ENCODE data around the gene CSAG2. TPM values are rescaled to one million over a fixed set of nuclear protein-coding genes. Genes with fewer than 3 reads are reported as not detected.

The CSAG2 gene, protein sequence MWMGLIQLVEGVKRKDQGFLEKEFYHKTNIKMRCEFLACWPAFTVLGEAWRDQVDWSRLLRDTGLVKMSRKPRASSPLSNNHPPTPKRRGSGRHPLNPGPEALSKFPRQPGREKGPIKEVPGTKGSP
- not detected in 2 replicates for total RNA-seq

DNA sequence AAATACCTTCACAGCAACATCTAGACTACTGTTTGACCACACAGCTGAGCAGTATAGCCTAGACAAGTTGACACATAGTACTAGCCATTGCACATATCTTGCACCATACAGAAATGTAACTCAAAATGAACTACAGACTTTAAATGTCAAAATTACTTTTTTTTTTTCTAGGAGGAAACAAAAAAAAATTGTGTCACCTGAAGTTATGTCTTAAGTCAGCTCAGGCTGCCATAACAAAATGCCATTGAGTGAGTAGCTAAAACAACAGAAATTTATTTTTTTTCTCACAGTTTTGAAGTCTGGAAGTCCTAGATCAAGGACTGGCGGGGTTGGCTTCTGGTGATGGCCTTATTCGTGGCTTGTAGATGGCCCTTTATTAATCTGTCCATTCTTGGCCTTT lies at the start of gene CSAG2:
Gene CSAG2 (minus strand): TSS at position 101 of the 400 bp plus-strand sequence. CDS start 161 bp downstream, outside the sequence.

DNA sequence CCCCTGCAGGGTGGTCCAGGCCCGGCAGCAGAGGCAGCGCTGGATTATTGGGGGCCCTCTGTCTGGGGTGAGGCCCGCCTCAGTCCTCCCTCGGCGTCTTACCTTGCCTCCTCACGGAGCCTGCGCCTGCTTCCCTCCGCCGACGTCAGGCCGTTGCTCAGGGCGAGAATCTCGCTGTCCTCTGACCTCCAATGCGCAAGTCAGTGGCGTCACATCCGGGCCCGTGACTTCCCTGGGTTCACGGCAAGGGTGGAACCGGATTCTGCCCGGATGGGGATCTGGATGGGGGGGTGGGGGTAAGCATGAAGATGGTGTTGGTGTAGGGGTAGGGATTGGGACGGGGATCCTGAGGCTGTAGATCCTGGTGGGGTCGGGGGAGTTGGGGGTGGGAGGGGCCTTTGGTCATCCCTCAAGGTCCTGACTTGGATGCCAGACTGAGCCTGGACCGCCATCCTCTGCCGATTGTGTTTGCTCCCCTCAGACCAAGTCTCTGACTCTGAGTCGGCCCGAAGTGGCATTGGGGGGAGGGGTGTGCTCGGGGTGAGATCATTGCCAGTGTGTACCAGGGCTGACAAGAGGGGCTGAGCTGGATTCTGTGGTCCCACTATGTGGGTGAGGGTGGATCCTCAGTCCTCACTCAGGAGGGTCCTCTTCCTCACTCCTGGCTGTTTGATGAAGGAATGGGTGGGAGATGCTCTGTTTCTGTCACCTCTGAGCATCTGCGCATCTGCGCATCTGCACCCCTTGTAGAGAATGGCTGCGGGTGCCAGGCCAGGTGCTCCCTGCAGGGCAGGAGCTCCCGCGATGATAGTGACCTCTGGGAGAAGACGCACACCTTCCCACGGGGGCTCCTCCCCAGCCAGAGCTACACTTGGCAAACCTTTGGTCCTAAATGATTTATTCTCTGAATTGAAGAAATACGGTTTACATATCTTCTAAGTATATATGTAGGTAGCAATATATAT lies 44.9 kb upstream of the CSAG2 start, which contains the start of gene MAGEA2:
Gene MAGEA2 (minus strand): TSS at position 157 of the 965 bp plus-strand sequence. CDS start 2,479 bp downstream, outside the sequence.

DNA sequence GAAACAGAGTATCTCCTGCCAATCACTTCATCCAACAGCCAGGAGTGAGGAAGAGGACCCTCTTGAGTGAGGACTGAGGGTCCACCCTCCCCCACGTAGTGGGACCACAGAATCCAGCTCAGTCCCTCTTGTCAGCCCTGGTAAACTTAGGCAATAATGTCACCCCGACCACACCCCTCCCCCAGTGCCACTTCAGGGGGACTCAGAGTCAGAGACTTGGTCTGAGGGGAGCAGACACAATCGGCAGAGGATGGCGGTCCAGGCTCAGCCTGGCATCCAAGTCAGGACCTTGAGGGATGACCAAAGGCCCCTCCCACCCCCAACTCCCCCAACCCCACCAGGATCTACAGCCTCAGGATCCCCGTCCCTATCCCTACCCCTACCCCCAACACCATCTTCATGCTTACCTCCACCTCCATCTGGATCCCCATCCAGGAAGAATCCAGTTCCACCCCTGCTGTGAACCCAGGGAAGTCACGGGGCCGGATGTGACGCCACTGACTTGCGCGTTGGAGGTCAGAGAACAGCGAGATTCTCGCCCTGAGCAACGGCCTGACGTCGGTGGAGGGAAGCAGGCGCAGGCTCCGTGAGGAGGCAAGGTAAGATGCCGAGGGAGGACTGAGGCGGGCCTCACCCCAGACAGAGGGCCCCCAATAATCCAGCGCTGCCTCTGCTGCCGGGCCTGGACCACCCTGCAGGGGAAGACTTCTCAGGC lies 24.3 kb upstream of the CSAG2 start, which contains the start of the genes CSAG1 and MAGEA12:
Gene CSAG1 (minus strand): TSS at position 461 of the 715 bp plus-strand sequence. CDS start 1,261 bp downstream, outside the sequence.
Gene MAGEA12 (plus strand): TSS at position 497 of the 715 bp plus-strand sequence. CDS start 2,405 bp downstream, outside the sequence.

DNA sequence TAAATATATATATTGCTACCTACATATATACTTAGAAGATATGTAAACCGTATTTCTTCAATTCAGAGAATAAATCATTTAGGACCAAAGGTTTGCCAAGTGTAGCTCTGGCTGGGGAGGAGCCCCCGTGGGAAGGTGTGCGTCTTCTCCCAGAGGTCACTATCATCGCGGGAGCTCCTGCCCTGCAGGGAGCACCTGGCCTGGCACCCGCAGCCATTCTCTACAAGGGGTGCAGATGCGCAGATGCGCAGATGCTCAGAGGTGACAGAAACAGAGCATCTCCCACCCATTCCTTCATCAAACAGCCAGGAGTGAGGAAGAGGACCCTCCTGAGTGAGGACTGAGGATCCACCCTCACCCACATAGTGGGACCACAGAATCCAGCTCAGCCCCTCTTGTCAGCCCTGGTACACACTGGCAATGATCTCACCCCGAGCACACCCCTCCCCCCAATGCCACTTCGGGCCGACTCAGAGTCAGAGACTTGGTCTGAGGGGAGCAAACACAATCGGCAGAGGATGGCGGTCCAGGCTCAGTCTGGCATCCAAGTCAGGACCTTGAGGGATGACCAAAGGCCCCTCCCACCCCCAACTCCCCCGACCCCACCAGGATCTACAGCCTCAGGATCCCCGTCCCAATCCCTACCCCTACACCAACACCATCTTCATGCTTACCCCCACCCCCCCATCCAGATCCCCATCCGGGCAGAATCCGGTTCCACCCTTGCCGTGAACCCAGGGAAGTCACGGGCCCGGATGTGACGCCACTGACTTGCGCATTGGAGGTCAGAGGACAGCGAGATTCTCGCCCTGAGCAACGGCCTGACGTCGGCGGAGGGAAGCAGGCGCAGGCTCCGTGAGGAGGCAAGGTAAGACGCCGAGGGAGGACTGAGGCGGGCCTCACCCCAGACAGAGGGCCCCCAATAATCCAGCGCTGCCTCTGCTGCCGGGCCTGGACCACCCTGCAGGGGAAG lies 5.0 kb upstream of the CSAG2 start, which contains the start of gene MAGEA2B:
Gene MAGEA2B (plus strand): TSS at position 814 of the 973 bp plus-strand sequence. CDS start 2,479 bp downstream, outside the sequence.

DNA sequence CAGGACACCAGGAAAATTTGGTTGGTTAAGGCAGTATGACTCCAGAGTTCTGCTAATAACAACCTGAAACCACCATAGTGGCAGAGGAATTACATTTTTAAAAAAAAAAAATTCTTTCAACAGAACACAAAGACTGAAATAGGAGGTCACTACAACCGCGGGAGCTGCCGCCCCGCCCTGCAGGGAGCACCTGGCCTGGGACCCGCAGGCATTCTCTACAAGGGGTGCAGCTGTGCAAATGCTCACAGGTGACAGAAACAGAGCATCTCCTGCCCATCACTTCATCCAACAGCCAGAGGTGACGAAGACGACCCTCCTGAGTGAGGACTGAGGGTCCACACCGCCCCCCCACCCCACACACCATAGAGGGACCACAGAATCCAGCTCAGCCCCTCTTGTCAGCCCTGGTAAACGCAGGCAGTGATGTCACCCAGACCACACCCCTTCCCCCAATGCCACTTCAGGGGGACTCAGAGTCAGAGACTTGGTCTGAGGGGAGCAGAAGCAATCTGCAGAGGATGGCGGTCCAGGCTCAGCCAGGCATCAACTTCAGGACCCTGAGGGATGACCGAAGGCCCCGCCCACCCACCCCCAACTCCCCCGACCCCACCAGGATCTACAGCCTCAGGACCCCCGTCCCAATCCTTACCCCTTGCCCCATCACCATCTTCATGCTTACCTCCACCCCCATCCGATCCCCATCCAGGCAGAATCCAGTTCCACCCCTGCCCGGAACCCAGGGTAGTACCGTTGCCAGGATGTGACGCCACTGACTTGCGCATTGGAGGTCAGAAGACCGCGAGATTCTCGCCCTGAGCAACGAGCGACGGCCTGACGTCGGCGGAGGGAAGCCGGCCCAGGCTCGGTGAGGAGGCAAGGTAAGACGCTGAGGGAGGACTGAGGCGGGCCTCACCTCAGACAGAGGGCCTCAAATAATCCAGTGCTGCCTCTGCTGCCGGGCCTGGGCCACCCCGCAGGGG lies 10.8 kb downstream of the CSAG2 start, which contains the start of gene MAGEA3:
Gene MAGEA3 (plus strand): TSS at position 843 of the 980 bp plus-strand sequence. CDS start 2,039 bp downstream, outside the sequence.

Other genes with a start within 250 kb of the CSAG2 start
- gene GABRQ, start 71.4 kb downstream of the CSAG2 start, total RNA-seq: not detected in 2 replicates
- gene MAGEA3, start 10.5 kb downstream of the CSAG2 start, total RNA-seq: not detected in 2 replicates
- gene MAGEA2B, start 5.4 kb upstream of the CSAG2 start, total RNA-seq: not detected in 2 replicates
- gene CSAG1, start 24.4 kb upstream of the CSAG2 start, total RNA-seq: not detected in 2 replicates
- gene MAGEA12, start 24.5 kb upstream of the CSAG2 start, total RNA-seq: not detected in 2 replicates
- gene MAGEA2, start 44.6 kb upstream of the CSAG2 start, total RNA-seq: not detected in 2 replicates
- gene CSAG3, start 49.9 kb upstream of the CSAG2 start, total RNA-seq: not detected in 2 replicates
- gene MAGEA6, start 60.4 kb upstream of the CSAG2 start, total RNA-seq: not detected in 2 replicates
- 35.7 and 41.9 TPM in 2 replicates for gene CETN2, start 121.5 kb upstream of the CSAG2 start, total RNA-seq
- 21.9 and 33.3 TPM in 2 replicates for gene NSDHL, start 121.8 kb upstream of the CSAG2 start, total RNA-seq
- 29.1 and 64.0 TPM in 2 replicates for gene ZNF185, start 188.8 kb upstream of the CSAG2 start, total RNA-seq